Putamen (tissue), 1 donor: ENCODE data around the gene KLF1.
"Not testable (repeated sequence)": the region's sequence is repeated elsewhere in the genome, so short reads cannot be mapped to it uniquely, and the experiment has no call there.

Experiments
- DNase-seq: peaks from one replicate; pipeline ENCODE4 v3.0.0-alpha.2; 2016; ENCODE audit warnings: low spot score

The KLF1 gene

DNA sequence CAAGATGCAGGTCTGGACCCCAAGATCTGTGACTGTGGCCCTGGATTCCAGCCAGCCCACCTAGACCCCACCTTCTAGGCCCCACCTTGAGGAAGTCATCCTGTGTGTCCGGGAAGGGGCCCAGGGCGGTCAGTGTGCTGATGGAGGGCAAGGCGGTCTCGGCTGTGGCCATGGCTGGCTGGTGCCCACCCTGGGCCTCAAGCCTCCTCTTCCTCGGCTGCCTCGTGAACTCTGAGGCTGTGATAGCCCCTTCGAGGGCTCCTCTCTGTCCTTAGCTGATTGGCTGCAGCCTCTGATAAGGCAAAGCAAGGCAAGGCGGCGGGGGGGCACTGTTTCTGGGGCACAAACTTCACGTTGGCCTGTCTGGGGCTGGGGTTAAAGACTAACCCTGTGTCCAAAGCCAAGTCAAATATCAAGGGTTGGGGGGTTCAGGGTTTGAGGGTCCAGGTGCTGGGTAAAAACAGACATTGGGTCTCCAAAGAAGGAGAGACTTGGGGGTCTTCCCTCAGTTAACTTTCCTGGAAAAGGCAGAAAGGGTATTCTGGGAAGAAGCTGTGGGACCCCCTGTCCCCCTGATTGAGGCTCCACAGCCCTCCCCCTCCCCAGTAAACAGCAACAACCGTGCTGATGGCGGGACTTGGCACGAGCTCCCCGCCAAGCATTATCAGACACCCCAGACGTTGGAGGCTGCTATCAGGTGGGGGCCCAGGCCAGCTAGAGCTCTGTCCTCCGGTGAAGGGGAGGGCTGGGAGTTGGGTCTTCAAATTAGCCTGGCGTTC lies at the start of gene KLF1:
Gene KLF1 (minus strand): TSS at position 233 of the 779 bp plus-strand sequence. CDS start 61 bp downstream, at position 172.
- DNase-seq: no peak

DNA sequence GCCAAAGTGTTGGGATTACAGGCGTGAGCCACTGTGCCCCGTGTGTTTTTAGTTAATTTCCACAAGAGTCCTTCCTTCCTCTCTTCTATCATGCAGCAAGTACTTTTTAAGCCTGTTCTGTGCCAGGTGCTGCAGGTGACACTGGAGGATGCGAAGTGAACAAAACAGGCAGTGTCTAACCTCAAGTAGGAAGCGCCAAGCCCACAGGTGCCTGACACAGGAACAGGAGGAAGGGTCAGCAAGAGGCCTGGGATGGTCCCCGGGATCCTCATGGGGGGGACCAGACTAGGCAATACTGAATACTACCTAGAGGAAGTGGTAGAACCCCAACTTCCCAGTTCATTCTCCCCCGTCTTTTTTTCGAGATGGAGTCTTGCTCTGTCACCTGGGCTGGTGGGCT lies 49.6 kb upstream of the KLF1 start:
- no peak for DNase-seq

DNA sequence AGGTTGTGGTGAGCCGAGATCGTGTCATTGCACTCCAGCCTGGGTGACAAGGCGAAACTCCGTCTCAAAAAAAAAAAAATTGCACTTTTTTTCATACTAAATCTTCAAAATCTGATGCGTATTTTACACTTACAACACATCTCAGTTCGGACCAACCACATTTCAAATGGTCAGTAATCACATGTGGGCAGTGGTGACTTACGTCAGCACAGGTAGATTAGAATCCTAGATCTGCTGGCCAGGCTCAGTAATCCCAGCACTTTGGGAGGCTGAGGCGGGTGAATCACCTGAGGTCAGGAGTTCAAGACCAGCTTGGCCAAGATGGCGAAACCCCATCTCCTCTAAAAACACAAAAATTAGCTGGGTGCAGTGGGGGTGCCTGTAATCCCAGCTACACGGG lies 48.1 kb upstream of the KLF1 start:
- no peak for DNase-seq

DNA sequence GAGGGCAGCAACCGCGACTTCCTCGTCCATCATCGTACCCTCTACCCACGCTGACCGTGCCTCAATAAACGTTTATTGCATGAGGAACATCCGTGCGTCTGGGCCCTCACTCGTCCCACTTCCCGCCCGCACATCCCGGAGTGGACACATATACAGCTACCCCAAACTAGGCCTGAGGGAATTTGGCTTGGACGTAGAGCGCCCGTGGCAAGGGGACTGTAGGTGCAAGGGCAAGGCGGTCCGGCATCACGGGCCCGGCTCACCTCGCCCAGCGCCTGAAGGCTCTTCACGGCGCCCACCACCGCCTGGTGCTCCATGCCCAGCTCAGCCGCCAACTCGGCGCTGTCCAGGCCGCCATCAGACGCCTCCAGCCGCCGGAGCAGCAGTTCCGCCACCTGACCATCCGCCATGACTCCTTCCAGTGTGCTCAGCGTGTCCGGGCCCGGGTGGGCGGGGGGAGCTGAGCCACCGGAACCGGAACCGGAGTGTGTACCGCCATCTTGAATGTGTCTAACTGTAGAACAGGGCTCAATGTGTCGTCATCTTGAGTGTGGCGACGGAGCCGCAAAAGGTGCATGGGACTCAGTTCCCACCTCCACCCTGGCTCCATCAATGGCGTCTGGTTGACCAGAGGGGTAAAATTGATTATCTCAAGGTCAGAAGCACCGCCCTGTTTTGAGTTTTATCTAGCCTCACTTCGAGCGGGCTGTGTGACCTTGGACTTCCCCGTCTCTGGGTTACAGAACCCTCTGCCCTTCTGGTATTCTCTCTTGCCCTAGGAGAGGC lies 46.5 kb upstream of the KLF1 start, which contains the start of gene FARSA:
Gene FARSA (minus strand): TSS at position 425 of the 786 bp plus-strand sequence. CDS start 15 bp downstream, at position 410.
- DNase-seq: peak; percentile 95

DNA sequence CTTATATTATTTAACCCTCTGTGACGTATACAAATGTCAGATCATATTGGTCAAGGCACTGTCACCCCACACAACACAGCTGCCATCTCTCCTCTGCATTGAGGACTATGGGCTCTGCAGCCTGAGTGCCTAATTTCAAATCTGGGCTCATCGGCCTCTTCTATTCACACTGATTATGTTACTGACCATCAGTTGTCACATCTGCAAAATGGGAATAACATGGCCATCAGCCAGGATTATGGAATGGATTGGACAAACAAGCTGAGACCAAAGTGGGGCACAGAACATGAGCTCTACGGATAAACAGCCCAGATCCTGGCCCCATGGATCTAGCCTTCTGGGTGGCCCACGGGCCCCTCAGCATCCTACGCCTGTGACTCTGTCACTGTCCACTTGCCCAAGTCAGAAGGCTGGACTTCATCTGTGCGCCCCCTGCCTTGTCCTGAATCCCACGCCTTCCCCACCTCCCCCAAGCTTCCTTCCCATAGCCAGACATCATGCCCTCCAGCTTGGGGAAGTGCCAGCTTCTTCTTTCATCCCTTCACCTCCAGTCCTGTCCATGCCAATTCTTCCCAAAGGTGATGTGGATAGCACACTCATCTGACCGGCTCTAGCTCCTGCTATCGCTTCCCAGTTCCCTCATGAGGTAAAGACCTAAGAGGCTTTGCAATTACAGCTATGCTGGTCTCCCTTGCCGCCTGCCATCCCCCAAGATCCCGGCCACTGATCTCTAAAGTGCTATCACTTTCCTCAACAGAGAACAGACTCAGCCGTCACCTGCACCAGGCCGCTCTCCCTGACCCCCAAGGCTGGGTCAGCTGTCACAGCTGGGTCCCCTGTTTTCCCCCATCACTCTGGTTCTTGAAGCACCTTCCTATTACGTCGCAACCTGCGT lies 45.6 kb upstream of the KLF1 start:
- DNase-seq: no peak

DNA sequence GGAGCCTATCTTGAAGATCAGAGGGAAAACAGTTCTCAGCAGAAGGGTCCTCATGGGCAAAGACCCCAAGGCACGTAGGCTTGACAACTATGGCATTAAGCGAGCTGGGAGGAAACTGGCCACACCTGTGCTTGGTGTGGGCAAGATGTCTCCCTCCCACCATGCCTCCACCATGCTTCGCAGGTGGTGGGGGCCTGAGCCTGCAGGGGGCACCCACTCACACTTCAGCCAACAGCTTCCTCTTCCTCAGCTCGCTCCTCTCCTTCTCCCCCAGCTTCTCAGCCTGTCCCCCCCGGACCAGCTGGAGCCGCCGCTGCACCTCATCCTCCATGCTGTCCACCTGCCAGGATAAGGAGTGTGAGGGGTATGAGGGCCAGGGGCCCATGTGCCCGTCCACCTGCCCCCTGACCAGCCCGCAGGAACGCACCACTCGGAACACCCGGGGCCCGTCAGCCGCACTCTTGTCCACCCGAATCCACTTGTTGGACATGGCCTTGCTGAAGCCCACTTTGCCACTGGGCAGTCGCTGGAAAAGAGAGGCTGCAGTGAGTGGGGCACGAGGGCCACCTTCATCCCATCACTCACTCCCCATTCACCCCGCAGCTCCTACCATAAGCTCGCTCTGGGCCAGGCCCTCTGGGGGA lies 43.1 kb upstream of the KLF1 start:
- DNase-seq: no peak

DNA sequence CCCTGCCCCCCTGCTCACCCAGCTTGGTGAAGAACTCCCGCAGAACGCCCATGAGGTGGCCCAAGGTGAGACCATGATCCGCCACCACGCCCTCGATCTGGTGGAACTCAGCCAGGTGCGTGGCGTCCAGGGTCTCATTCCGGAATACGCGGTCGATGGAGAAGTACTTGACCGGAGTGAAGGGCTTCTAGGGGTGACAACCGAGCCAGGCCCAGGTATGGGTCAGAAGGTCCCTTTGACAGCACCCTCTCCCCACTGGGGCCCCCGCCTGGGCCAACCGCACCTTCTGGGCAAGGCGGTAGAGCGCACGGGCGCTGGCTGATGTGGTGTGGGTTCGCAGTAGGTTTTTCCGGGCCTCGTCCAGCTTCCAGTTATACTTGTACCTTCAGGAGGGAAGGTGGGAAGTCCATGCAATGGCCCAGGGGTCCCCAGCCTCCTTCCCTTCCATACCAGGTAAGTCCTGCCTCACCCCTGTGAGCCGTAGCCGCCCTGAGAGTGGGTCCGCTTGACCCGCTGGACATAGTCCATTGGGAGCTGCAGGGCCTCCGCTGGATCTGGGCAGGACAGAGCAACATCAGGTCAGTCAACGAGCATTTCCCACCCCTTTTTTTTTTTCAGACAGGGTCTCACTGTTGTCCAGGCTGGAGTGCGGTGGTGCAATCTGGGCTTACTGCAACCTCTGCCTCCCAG lies 37.8 kb upstream of the KLF1 start:
- DNase-seq: no peak

DNA sequence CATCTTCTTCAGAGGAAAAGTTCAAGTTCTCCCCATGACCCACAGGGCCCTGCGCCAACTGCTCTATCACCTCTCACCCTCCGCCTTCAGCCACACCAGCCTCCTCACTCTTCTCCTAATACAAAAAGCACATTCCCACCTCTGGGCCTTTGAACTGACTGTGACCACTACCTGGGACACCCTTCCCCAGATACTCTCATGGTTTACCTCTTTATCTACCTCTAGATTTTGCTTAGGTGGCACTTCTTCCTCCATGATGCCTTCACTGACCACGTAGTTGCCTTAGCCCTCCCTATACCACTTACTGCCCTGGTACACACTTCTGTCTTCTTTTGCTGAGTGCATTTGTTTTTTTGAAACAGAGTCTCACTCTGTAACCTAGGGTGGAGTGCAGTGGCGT lies 36.0 kb upstream of the KLF1 start:
- DNase-seq: no peak

DNA sequence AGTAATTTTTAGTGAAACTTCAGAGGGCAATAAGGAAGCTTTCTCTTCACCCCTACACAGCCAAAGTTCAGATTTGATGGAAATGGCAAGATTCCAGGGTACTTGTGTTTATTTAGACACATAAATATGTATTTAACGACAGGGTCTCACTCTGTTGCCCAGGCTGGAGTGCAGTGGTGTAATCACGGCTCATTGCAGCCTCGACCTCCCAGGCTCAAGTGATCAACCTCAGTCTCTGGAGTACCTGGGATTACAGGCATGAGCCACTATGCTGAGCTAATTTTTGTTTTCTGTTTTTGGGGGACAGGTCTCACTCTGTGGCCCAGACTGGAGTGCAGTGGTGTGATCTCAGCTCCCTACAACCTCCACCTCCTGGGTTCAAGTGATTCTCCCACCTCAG lies 34.0 kb upstream of the KLF1 start:
- no peak for DNase-seq

DNA sequence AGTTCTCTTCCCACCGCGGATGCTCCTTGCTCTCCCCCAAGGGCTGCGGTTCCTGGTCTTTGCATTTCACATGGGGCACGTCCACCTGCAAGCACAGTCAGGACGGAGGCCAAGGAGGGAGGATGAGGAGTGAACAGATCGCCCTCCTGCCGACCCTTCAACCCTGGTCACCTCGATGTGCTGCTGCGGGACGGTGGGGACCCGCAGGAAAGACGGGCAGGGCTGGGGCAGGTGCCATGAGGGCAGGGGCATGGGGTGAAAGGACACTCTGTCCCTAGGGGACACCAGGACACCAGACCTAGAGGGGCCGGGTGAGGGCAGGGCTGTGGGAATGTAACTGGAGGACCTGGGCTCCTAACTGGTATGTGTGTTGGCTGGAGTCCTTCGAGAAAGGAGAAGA lies 31.3 kb upstream of the KLF1 start:
- DNase-seq: no peak

DNA sequence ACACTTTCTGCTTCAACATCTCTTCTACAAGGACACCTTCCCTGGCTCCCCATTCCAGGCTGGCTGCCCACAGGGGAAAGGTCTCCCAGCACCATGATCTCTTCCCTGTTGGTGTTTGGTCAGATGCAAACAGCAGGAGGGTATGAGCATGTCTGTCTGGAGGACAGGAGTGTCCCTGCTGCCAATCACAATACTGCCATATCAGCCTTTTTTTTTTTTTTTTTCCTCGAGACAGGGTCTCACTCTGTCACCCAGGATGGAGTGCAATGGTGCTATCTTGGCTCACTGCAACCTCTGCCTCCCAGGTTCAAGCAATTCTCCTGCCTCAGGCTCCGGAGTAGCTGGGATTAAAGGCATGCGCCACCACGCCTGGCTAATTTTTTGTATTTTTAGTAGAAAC lies 28.9 kb upstream of the KLF1 start:
- not testable (repeated sequence) for DNase-seq

DNA sequence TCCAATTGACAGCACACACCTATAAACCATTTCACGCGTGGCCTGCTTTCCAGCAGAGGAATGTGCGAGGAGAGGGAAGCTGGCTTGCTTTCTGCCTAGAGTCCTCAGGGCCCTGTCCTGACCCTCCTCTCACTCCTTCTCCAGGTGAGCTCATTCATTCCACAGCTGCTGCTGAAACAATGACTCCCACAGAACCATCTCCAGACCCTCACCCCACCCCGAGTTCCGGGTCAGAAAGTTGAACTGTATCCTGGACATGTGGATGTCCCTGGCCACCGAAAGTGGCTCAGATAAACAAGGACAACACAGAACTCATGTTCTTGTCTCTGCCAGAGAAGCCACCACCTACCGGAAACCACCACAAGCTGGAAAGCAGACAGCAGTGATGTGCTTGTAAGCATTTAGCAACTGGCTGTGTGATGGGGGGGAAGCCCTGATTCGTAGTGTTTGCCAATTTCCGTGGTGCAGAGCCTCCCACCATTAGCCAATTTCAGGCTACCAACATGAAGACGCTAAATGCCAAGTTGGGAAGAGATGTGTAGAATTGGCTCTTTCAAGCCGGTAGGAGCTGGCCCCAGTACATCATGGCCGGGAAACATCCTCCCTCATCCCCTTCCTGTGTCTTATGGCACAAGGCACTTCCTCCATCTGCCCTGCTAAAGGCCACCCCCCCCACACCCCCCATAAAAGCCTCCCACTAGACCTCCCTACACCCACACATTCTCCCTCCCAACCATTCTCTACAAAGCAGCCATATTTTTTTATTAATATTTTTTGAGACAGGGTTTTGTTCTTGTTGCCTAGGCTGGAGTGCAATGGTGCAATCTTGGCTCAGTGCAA lies 27.1 kb upstream of the KLF1 start:
- no peak for DNase-seq

DNA sequence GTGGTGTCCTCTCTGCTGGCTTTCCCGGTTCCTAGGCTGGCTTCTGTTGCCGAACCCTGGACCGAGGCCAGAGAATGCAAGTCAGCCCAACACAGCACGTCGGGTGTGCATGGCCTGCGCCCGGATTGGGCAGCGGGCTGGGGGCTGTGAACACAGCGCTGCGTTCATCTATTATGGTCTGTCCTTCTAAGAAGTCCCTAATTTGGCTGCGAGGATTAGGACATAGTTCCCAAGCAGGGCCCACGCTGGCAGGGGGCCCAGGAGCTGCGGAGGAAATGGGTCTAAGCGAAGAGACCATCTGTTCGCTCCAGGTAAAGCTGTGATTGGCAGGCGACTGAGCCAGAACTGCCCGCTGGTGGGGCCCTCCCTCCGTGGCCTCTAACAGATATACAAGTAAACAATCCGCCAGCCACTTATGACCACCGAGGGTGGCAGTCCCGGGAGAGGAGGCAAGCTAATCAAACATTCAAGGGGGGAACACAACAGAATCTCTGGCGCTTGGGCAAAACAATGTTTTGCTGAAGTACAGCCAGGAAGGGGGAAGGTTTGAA lies 26.1 kb upstream of the KLF1 start:
- DNase-seq: peak; percentile 83

DNA sequence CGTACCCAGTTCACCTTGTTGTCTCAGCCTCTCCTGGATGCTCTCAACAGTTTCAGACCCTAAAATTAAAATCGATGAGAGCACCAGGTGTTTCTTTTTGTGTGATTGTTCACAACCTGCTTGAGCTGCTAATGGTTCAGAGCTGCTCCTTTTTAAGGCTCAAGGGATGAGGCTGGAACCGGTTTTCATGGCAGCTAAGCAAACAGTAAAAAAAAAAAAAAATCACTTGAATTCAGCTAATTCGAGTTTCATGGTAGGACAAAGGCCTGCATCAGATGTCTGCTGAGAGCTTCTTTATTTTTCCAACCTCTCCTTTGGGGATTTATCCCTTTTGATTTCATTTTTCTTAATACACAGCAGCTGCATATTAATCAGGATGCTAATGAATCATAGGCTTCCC lies 25.6 kb upstream of the KLF1 start:
- DNase-seq: no peak

DNA sequence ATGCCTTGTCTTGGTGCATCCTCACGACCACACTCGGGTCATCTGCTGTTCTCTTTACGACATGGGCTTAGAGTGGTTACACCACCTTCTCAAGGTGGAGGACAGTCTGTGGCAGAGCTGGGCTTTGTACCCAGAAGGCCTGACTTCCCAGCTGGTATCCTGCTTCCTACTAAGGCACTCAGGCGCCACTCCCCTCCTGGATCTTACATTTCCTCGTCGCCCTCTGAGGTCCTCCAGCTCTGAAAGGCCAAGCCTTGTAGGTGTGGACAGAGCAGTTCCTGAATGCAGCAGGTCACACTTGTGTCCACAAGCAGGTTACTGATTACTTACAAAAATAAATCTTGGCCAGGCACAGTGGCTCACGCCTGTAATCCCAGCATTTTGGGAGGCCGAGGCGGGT lies 20.2 kb upstream of the KLF1 start:
- DNase-seq: no peak

DNA sequence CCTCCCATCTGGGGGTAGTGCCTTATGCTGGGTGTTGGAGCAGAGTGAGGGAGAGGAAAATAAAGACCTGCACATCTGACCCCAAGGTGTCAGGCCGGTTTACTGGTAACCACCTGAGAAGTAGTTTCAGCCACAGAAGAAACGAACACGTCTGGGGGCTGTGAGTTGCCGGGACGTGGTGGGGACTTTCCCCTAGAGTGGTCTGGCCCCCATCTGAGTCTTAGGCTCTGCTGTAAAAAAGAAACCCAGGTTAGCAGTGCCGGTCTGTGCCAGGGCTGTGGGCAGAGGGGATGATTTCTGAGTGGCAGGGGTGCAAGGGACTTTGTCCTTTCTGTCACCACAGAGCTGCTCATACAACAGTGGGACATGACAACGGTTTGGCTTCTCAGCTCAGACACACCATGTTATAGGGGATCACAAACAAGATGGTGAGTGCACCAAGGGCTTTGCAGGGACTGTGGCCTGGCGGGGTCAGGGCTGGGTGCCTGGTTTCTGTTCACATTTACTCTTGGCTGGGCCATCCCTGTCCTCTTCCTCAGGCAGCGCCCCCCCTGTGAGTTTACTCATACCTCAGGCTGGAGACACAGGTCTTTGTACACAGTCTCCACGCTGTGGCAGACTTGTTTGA lies 13.0 kb upstream of the KLF1 start:
- no peak for DNase-seq

DNA sequence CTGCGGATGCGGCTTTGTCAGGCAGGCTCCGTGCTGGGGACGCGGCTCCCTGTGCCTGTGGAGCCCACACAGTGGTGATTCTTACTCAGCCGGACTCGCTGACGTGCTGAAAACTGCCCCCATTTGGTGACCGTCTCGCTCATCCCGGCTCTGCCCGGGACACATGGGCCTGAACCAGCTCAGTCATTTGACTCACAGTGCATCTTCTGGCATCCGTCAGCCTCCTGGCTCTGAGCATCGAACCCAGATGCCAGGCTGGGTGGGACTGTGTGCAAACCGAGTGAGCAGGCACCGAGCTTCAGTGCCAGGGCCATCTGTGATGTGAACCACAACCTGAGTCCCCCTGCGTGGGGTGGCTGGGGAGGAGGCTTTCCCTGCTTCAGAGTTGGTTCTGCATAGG lies 9.5 kb upstream of the KLF1 start:
- DNase-seq: no peak

DNA sequence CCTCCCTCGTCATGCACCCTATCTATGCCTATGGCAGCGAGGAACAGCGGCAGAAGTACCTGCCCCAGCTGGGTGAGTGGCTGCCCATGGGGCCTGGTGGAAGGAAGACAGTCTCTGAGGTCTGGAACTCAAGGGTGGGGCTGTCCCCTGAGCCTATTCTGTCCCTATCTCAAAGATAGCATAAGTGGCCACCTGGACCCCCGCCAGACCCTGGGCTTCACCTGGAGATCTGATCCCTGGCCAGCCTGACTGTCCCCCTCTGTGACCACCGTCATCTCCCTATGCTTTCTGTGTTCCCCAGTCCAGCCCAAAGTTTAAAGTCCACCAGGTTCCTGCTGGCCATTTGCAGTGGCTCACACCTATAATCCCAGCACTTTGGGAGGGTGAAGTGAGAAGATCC lies 6.6 kb upstream of the KLF1 start:
- DNase-seq: no peak

DNA sequence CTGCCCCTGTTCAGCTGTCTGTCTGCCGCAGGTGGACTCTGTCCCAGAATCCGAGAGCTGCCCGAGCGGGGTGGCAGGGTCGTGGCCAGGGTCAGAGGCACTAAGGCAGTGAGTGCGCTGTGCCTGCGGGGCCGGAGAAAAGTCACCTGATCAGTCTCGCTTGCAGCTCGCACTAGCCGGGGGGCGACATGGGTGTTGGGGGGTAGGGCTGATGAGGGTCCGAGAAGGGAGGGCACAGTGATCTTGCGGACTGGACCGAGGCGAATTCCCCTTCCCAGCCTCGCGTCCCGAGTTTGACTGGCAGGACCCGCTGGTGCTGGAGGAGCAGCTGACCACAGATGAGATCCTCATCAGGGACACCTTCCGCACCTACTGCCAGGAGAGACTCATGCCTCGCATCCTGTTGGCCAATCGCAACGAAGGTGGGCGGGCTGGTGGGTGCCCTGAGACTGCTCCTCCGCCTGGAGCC lies 4.6 kb upstream of the KLF1 start:
- no peak for DNase-seq
